Epithelial cell of esophagus (primary cell): ENCODE measurements around the gene CARD19.

Experiments
- DNase-seq: peaks from one replicate; pipeline ENCODE4 v3.0.0; 2010; ENCODE audit warnings: low read depth
- H3K4me3 ChIP-seq: 2 replicates; pipeline ENCODE4 v1.5.1; 2011; ENCODE audit warnings: mild to moderate bottlenecking, low read length, control low read depth
- TF ChIP-seq, protein P1 (sequence below): IDR thresholded peaks from 2 replicates; pipeline ENCODE4 v1.5.1; 2011; ENCODE audit warnings: low read depth, mild to moderate bottlenecking, low read length, control low read depth, inconsistent platforms; ENCODE audit not compliant: insufficient read depth; ENCODE audit errors: missing control alignments

Gene CARD19

DNA sequence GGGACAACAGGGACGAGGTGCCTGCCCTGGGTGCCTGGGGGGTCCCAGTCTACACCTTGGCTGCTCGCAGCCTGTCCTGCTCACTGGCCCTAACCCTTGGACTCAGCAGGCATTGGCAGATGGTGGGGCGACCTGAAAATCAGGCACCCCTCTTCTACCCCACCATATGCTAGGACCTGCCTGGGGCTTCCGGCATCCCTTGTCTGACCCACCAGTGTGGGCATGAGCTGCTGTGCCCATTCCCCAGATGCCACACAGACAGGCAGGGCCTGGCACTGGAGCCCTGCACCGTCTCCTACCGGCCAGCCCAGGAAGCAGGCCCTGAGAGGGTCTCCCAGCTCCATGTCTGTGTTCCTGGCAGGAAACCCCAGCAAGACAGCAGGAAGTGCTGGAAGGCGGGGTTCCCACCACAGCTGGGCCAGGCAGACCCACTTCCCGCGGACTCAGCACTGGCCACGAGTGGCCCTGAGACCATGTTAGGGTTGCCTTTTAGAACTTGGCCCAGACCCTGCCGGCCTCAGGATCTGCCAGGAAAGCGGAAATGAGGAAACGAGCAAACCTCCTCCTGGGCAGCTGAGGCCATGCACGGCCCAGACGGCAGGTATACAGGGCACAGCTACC lies 35.0 kb downstream of the CARD19 start:
- DNase-seq = no peak
- H3K4me3 ChIP-seq = no peak overlapping the region
- TF ChIP-seq, protein P1, sequence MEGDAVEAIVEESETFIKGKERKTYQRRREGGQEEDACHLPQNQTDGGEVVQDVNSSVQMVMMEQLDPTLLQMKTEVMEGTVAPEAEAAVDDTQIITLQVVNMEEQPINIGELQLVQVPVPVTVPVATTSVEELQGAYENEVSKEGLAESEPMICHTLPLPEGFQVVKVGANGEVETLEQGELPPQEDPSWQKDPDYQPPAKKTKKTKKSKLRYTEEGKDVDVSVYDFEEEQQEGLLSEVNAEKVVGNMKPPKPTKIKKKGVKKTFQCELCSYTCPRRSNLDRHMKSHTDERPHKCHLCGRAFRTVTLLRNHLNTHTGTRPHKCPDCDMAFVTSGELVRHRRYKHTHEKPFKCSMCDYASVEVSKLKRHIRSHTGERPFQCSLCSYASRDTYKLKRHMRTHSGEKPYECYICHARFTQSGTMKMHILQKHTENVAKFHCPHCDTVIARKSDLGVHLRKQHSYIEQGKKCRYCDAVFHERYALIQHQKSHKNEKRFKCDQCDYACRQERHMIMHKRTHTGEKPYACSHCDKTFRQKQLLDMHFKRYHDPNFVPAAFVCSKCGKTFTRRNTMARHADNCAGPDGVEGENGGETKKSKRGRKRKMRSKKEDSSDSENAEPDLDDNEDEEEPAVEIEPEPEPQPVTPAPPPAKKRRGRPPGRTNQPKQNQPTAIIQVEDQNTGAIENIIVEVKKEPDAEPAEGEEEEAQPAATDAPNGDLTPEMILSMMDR = no peak

DNA sequence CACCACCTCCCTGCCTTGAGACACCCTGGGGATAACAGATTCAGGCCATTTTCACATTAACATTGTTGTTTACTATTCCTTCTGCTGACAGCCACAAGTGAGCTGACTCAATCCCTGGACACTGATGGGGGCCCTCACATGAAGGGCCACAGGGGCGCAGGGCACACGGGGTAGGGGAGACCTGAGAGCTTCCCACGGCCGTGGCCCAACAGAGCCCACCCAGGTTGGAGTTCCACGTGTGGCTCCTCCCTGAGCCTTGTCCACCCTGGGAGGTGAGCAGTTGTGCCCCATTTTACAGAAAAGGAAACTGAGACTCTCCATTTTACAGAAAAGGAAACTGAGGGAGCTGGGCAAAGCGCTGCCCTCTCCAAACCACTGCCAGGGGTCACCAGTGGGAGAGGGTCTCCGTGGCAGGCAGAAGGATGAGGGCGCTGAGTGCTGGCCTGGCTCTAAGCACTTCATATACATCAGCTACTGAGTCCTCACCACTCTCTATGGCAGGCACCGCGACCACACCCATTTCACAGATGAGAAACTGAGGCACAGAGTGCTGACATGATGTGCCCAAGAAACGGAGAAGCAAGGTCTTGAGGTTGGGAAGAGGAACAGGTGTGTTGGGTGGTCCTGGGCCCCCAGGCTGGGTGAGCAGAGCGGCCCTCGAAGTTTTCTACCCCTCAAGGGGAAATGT lies 35.7 kb downstream of the CARD19 start:
- TF ChIP-seq, protein P1 = no peak
- H3K4me3 ChIP-seq = peak overlapping the region; percentile 62
- no peak for DNase-seq

DNA sequence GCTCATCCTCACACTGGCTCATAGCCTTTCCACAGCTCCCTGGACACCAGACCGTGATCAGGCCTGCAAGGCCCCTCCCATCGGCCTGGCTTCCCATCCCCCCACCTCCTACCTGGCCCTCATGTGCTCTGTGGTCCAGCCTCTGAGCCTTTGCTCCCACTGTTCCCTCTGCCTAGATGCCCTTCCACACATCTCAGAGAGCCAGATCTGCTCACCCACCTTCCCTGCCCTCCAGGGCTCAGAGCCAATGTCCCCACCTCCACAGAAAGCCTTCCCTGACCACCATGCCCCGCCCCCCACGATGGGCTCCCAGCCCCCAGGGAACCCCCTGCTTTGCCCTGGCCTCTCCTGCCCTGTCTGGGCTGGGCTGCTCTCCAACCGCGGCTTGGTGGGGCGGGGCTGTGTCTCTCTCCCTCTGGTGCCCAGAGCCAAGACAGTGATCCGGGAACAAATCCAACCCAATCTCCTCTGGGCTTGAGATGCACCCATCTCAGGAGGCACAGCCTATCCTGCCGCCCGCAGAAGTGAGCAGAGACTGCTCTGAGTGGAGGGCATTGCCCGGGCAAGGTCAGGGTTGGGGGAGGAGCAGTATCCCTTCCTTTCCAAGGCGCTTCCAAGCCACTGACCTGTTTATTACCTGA lies 36.4 kb downstream of the CARD19 start:
- TF ChIP-seq, protein P1 = no peak
- peak overlapping the region; percentile 62 for H3K4me3 ChIP-seq
- peak; percentile 23 for DNase-seq

DNA sequence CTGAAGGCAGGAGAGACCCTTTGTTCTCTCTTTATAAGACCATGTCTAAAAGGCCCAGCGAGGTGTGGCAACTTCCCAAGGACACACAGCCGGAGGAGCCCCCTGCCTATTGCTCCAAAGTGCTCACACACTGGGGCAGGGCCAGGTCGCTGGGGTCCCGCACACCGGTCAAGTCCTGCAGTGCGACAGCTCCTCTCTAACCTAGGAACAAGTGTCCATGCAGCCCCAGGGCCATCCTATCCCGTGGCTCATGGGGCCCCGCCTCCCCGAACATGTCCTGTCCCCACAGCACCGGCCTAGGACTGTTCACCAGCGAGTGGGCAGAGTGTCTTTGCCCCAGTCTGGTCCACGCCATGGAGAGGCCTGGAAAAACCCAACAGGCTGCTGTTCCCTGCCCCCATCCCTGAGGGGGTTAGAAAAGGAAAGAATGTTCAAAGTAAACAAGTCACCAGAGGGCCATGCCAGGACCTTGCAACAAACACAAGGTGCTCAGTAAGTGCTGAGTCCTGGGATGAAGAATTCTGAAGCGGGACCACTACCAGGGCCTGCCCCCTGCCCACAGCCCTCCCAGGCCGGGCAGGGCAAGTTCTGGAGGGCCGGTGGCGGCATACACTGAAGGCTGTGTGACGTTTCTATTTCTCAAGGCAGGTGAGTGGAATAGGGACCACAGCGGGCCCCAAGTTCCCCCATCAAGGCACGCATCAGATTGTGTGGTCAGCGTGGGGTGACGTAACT lies 37.1 kb downstream of the CARD19 start:
- H3K4me3 ChIP-seq = peak overlapping the region; percentile 62
- DNase-seq = peak; percentile 28
- TF ChIP-seq, protein P1 = no peak

DNA sequence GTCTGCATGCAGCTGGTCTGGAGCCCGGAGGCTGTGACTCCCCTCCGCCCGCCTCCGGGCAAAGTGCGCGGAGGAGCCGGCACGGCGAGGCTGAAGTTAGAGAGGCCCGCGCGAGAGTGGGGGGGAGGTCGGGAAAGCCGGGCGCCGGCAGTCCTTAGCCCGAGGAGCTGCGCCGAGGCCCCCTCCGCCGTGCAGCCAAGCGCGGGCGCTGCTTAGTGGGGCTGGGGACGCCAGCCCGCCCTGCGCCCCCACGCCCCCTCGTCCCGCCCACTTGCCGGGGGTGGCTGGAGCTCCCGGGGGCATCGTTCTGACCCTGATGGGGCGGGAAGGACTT lies 37.6 kb downstream of the CARD19 start:
- H3K4me3 ChIP-seq = peak overlapping the region; percentile 62
- peak; percentile 36 for DNase-seq
- TF ChIP-seq, protein P1 = no peak

DNA sequence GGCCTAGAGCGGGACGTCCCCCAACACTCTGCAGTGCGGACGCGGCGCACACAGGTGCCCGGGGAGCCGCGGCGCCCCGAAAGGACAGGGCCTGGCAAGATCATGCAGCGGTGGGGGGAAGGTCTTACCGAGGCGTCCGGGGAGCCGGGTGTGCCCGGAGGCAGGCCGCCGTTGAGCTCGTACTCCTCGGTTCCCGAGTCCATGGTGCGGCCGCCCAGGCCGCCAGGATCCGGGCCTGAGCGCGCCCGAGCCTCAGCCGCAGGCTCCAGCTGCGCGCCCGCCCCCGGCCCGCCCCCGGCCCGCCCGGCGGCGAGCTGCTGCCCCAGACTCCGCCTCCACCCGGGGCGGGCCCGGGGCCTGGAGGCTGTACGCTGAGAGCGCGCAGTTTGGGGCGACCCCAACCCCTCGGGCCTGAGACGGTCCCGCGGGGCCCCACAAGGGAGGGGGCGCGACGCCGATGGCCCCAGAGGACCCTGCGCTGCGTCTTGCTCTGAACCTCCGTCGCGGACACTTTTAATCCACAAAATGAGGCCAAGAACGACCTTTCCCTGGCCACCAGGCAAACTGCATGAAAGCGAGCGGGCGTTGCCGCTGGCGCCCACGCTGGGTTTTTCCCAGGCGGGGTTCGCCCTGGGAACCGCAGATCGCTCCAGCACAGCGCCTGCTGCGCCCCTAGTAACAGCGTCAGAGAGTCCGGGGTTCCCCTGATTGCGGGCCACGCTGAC lies 38.2 kb downstream of the CARD19 start, which contains the start of gene NINJ1:
NINJ1 (minus strand) TSS at position 237 of the 725 bp plus-strand sequence; CDS start at position 203, 34 bp downstream.
- H3K4me3 ChIP-seq = peak within 1 kb of the TSS; percentile 62
- TF ChIP-seq, protein P1 = no peak
- DNase-seq = peak; percentile 80
